ENCODE measurements around the gene PNLIPRP2. TPM values are rescaled to one million over a fixed set of nuclear protein-coding genes. Genes with fewer than 3 reads are reported as not detected.

The PNLIPRP2 gene
- total and polyA plus RNA-seq, 2 of the 8 experiments (the other 6 are each of a cell fraction or from before 2014, with no cell fraction given): 0.11 TPM; not detected in 1

DNA sequence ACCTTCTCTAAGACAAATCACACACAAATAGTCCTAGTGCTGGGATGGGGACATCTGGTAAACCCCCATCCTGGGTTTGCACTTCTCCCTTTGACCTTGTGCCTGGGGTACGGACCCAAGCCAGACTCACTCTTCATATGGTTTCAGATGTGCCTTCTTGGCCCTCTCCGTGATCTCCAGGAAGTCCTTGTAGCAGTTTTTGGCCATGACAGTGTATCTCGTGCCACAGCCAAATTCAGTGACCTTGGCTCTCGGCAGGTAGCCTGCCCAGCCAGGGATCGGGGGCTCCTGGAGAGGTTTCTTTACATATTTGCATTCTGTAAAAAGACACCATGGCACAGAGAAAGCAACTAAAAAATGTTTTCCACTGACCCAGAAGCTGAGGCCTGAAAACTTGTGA, 43.9 kb downstream of the PNLIPRP2 start:
- Histone ChIP-seq H3K36me3 (ENCODE audit: control insufficient read depth in 2 of 4, insufficient read depth in 4 of 4, low read length in 3 of 4) (peaks cover 5 to 49% (median 13%) of the 10 kb centered on the region in 4 experiments; a peak in 7 of 8 replicates), H2AK5ac (ENCODE audit: low read depth, low read length) (no peak overlapping the region), H2BK15ac (ENCODE audit: low read length) (no peak overlapping the region), H3K79me1 (ENCODE audit: low read depth, low read length) (peaks cover 2% of the 10 kb centered on the region; the same call in 1 of the 2 replicates), H3K79me2 (ENCODE audit: control insufficient read depth in 1 of 2, insufficient read depth in 2 of 2, low read length in 2 of 2) (0 out of 4 replicates have a peak, but pooled peaks cover 0 to 4% of the 10 kb centered on the region in 2 experiments), H3K18ac (ENCODE audit: extremely low read depth, low read length) (no peak overlapping the region), H3K27ac (ENCODE audit: low read depth, low read length) (no peak overlapping the region), H3K4me1 (replicated peaks in 1 of 4; ENCODE audit: control insufficient read depth in 3 of 4, insufficient read depth in 4 of 4, low read length in 3 of 4) (peaks cover 0 to 12% (median 4%) of the 10 kb centered on the region in 4 experiments; a peak in 5 of 7 replicates), H3K23me2 (ENCODE audit: low read depth, low read length) (no peaks in the 10 kb centered on the region; the same call in none of the 2 replicates), H3K27me3 (replicated peaks in 1 of 4; ENCODE audit: control insufficient read depth in 3 of 4, extremely low read depth in 1 of 4, insufficient read depth in 3 of 4, low read length in 3 of 4) (no peaks in the 10 kb centered on the region), H3K9me3 (ENCODE audit: insufficient read depth in 2 of 2, low read depth in 1 of 2, low read length in 1 of 2) (no peaks in the 10 kb centered on the region), H2BK120ac (replicated peaks; ENCODE audit: low read depth, low read length) (no peak overlapping the region), H3K14ac (ENCODE audit: insufficient read length) (no peak overlapping the region), H4K91ac (replicated peaks; ENCODE audit: insufficient read length, low read length) (no peak overlapping the region), H2BK20ac (ENCODE audit: low read length) (no peak overlapping the region), H3K4me3 (ENCODE audit: extremely low read depth in 1 of 4, insufficient read depth in 2 of 4, low read depth in 3 of 4, low read length in 4 of 4) (no peak overlapping the region), H4K5ac (ENCODE audit: insufficient read length, low read depth, low read length) (no peak overlapping the region), H3K9ac (replicated peaks in 1 of 4; ENCODE audit: extremely low read depth in 1 of 4, low read depth in 3 of 4, low read length in 3 of 4) (no peak overlapping the region), H3K4ac (replicated peaks; ENCODE audit: insufficient read length, low read depth, low read length) (no peak overlapping the region), H4K8ac (ENCODE audit: extremely low read depth, insufficient read depth, low read length) (no peak overlapping the region; the same call in 1 of the 2 replicates), H2BK5ac (ENCODE audit: low read depth, low read length) (no peak overlapping the region), H3K56ac (replicated peaks; ENCODE audit: insufficient read length, low read depth, low read length) (no peak overlapping the region), H3K23ac (ENCODE audit: insufficient read length) (no peak overlapping the region), H3K4me2 (ENCODE audit: insufficient read depth in 1 of 2, low read depth in 2 of 2, low read length in 2 of 2) (no peak overlapping the region), H2BK12ac (ENCODE audit: low read depth, low read length) (no peak overlapping the region), H4K20me1 (replicated peaks in 1 of 2; ENCODE audit: control insufficient read depth in 1 of 2, insufficient read depth in 2 of 2, low read length in 2 of 2) (peaks cover 0 to 2% of the 10 kb centered on the region in 2 experiments), H2AFZ (ENCODE audit: low read length) (no peak overlapping the region)
- WGBS, 2 experiments (ENCODE audit: extremely low coverage in 1 of 2, insufficient coverage in 1 of 2, insufficient read length in 1 of 2, insufficient replicate concordance in 2 of 2, low coverage in 1 of 2, low lambda C conversion rate in 2 of 2, missing lambda C conversion rate in 1 of 2): 93% methylated on average over 5 of the region's 5 CpGs; no CpG with 5 or more reads in 1 of the 2 experiments
- no peak for FAIRE-seq
- ChIA-PET CTCF (ENCODE audit: partially characterized antibody) (interaction anchor here (1.0 to 2.8 kb wide), 4 partner anchors 10 to 507 kb away, joined by 3 to 15 read pairs (median 4); no protein-coding TSS in a partner anchor), POLR2A (ENCODE audit: partially characterized antibody) (no interaction called here)
- peak in 1 of 2 experiments; percentile 27 for DNase-seq (ENCODE audit: low read depth in 1 of 2, low spot score in 2 of 2)
- TF ChIP-seq SIX5 (IDR thresholded peaks at IDR 0.05; ENCODE audit: low read depth, low read length) (no peak), POU5F1 (IDR thresholded peaks at IDR 0.05; ENCODE audit: low read depth, low read length) (no peak), YY1 (IDR thresholded peaks at IDR 0.05; ENCODE audit: low read depth, low read length) (no peak), RXRA (IDR thresholded peaks at IDR 0.05; ENCODE audit: insufficient read depth, low read depth, low read length) (no peak), HDAC6 (IDR thresholded peaks at IDR 0.05; ENCODE audit: low read depth, low read length) (no peak), BACH1 (IDR thresholded peaks at IDR 0.05; ENCODE audit: low read length) (no peak), EP300 (IDR thresholded peaks at IDR 0.05; ENCODE audit: borderline replicate concordance in 1 of 2, low read depth in 2 of 2, low read length in 2 of 2) (no peak), TCF12 (IDR thresholded peaks at IDR 0.05; ENCODE audit: low read depth, low read length) (no peak), CTBP2 (IDR thresholded peaks at IDR 0.05; ENCODE audit: borderline replicate concordance, insufficient read depth, insufficient read length, low read length) (no peak), CREB1 (IDR thresholded peaks at IDR 0.05) (no peak)
